ENCODE results near the gene C1orf146.
"Not testable (repeated sequence)": the region's sequence is repeated elsewhere in the genome, so short reads cannot be mapped to it uniquely, and the experiment has no call there.

C1orf146 gene

GRCh38 chr1:92218559-92218958 is 844 bp downstream of the C1orf146 start:
- TF ChIP-seq CTCF (IDR thresholded peaks at IDR 0.05; ENCODE audit: insufficient read depth, missing control alignments) = no peak
- DNase-seq (ENCODE audit: insufficient read length, low spot score) (no peak), FAIRE-seq (no peak)

- DNase-seq (ENCODE audit: insufficient read length, low spot score) (no peak), FAIRE-seq (no peak)
- no peak for TF ChIP-seq CTCF (IDR thresholded peaks at IDR 0.05; ENCODE audit: insufficient read depth, missing control alignments)
Measured at GRCh38 chr1:92219028-92219427, 1.3 kb downstream of the C1orf146 start.

- no peak for DNase-seq (ENCODE audit: insufficient read length, low spot score)
- no peak for TF ChIP-seq CTCF (IDR thresholded peaks at IDR 0.05; ENCODE audit: insufficient read depth, missing control alignments)
- no peak for FAIRE-seq
Measured at GRCh38 chr1:92228401-92228800, 10.7 kb downstream of the C1orf146 start.

- no peak for DNase-seq (ENCODE audit: insufficient read length, low spot score)
- no peak for TF ChIP-seq CTCF (IDR thresholded peaks at IDR 0.05; ENCODE audit: insufficient read depth, missing control alignments)
- FAIRE-seq = no peak
Measured at GRCh38 chr1:92230736-92231135, 13.0 kb downstream of the C1orf146 start.

GRCh38 chr1:92240034-92240433 is 22.3 kb downstream of the C1orf146 start:
- FAIRE-seq = no peak
- TF ChIP-seq CTCF (IDR thresholded peaks at IDR 0.05; ENCODE audit: insufficient read depth, missing control alignments) = no peak
- no peak for DNase-seq (ENCODE audit: insufficient read length, low spot score)

- DNase-seq (ENCODE audit: insufficient read length, low spot score) (no peak), FAIRE-seq (peak; percentile 29)
- no peak for TF ChIP-seq CTCF (IDR thresholded peaks at IDR 0.05; ENCODE audit: insufficient read depth, missing control alignments)
Measured at GRCh38 chr1:92244376-92244775, 26.7 kb downstream of the C1orf146 start.

- not testable (repeated sequence) for FAIRE-seq; DNase-seq (ENCODE audit: insufficient read length, low spot score)
Measured at GRCh38 chr1:92254714-92255113, 37.0 kb downstream of the C1orf146 start.

- TF ChIP-seq CTCF (IDR thresholded peaks at IDR 0.05; ENCODE audit: insufficient read depth, missing control alignments) = no peak
- FAIRE-seq = no peak
- DNase-seq (ENCODE audit: insufficient read length, low spot score) = no peak
Measured at GRCh38 chr1:92259350-92259749, 41.6 kb downstream of the C1orf146 start.

Measured in D721Med (cell line).